Measurements from ENCODE around the gene UBA7. TPM values are rescaled to one million over a fixed set of nuclear protein-coding genes. Genes with fewer than 3 reads are reported as not detected.
A peak's percentile ranks its signal among the peaks of the same experiment; 100 is the strongest.

UBA7 gene
- total RNA-seq, 2 donors from 2014 or later = 11.3 to 12.2 TPM

DNA sequence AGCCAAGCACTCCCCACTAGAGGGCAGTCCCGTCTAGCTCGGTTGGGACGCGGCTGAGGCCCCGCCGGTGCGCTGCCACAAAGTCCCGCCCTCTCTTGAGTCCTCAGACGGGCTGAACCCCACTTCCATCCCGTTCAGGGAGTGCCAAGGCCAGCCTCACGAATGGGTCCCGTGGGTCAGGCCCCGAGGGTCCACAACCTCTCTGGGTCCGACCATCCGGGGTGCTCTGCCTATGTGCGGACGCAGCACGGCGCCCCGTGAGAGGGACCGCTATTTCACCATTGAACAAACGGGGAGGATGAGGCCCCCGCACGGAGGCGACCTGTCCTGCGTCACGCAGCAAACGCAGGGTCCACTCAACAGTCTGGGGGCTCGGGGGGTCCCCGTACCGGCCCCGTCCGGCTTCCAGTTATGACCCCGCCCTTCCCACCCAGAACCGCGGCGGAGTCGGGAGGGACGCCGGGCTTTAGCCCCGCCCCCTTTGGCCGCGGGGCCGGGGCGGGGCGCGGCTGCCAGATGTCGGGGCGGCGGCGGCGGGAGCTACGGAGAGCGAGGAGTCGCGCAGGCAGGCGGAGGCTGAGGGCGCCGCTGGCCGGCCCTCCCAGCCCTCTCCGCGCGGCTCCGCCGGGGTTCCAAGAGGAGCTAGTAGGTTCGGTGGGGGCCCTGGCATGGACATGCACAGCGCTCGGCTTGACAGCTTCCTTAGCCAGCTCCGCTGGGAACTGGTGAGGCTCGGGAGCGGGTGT, 10.9 kb downstream of the UBA7 start, which contains the start of gene INKA1:
TSS of gene INKA1 (plus strand) at position 543 of the 746 bp plus-strand sequence. CDS start at position 675, 132 bp downstream.
- Histone ChIP-seq H3K4me1 (peaks cover 0 to 52% of the 10 kb centered on the region in 2 donors), H3K27me3 (no peaks in the 10 kb centered on the region), H3K9me3 (no peaks in the 10 kb centered on the region), H3K36me3 (no peaks in the 10 kb centered on the region), H3K4me3 (peak within 1 kb of the TSS; percentile 82 to 87), H3K27ac (peak within 1 kb of the TSS; percentile 93 to 97)
- peak in 1 of 2 donors; percentile 93 for TF ChIP-seq CTCF (IDR thresholded peaks at IDR 0.05)
- peak; percentile 94 for DNase-seq (ENCODE audit: low spot score)

DNA sequence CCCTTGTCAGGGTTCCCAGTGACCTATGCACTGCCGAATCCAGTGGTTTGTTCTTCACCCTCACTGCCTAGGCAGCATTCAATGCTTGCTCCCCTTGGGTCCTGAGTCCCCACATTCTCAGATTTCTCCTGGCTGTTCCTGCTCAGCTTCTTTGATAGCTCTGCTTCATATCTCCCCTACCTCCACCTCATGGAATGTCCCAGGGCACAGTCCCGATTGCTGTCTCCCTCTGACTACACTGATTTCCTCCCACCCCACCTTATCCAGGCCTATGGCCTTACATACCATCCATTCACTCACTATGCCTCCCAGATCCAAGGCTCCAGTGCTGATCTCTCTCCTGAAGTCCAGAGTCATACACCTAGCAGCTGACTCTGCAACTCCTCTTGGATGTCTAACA, 12.6 kb downstream of the UBA7 start:
- no peaks in the 10 kb centered on the region for H3K27me3 ChIP-seq
- H3K36me3 ChIP-seq = no peaks in the 10 kb centered on the region
- no peak overlapping the region for H3K27ac ChIP-seq
- TF ChIP-seq CTCF (IDR thresholded peaks at IDR 0.05) = no peak
- H3K4me3 ChIP-seq = no peak overlapping the region
- no peaks in the 10 kb centered on the region for H3K9me3 ChIP-seq
- H3K4me1 ChIP-seq = peaks cover 0 to 34% of the 10 kb centered on the region in 2 donors
- DNase-seq (ENCODE audit: low spot score) = no peak

DNA sequence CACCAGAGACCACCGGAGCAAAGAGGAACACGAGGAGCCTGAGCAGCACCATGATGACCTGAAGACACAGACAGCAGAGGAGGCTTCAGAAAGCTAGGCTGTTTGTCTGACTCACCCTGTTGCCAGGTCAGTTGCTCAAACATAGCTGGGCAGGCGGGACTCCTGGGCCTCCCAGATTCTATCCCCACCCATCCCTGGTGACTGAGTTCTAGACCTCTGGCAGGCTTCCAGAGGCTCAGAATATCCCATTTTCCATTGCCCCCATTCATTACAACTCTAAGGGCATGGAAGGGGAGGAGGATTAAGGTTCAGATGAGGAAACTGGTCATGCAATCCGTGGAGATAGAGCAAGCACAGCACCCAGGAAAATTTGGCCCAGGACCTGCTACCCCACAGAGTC, 14.0 kb downstream of the UBA7 start, which contains the start of gene CDHR4:
TSS of gene CDHR4 (minus strand) at position 113 of the 400 bp plus-strand sequence. CDS start at position 52, 61 bp downstream.
- H3K9me3 ChIP-seq = no peaks in the 10 kb centered on the region
- TF ChIP-seq CTCF (IDR thresholded peaks at IDR 0.05) = no peak
- no peaks in the 10 kb centered on the region for H3K36me3 ChIP-seq
- no peaks in the 10 kb centered on the region for H3K27me3 ChIP-seq
- peaks cover 0 to 20% of the 10 kb centered on the region in 2 donors for H3K4me1 ChIP-seq
- H3K27ac ChIP-seq = no peak within 1 kb of the TSS
- peak; percentile 80 for DNase-seq (ENCODE audit: low spot score)
- H3K4me3 ChIP-seq = no peak within 1 kb of the TSS

GRCh38 chr3:49799105-49799504, 14.6 kb downstream of the UBA7 start:
- Histone ChIP-seq H3K36me3 (no peaks in the 10 kb centered on the region), H3K4me1 (peaks cover 0 to 14% of the 10 kb centered on the region in 2 donors), H3K9me3 (no peaks in the 10 kb centered on the region), H3K27me3 (no peaks in the 10 kb centered on the region), H3K27ac (no peak overlapping the region), H3K4me3 (no peak overlapping the region)
- TF ChIP-seq CTCF (IDR thresholded peaks at IDR 0.05) = no peak
- DNase-seq (ENCODE audit: low spot score) = no peak

DNA sequence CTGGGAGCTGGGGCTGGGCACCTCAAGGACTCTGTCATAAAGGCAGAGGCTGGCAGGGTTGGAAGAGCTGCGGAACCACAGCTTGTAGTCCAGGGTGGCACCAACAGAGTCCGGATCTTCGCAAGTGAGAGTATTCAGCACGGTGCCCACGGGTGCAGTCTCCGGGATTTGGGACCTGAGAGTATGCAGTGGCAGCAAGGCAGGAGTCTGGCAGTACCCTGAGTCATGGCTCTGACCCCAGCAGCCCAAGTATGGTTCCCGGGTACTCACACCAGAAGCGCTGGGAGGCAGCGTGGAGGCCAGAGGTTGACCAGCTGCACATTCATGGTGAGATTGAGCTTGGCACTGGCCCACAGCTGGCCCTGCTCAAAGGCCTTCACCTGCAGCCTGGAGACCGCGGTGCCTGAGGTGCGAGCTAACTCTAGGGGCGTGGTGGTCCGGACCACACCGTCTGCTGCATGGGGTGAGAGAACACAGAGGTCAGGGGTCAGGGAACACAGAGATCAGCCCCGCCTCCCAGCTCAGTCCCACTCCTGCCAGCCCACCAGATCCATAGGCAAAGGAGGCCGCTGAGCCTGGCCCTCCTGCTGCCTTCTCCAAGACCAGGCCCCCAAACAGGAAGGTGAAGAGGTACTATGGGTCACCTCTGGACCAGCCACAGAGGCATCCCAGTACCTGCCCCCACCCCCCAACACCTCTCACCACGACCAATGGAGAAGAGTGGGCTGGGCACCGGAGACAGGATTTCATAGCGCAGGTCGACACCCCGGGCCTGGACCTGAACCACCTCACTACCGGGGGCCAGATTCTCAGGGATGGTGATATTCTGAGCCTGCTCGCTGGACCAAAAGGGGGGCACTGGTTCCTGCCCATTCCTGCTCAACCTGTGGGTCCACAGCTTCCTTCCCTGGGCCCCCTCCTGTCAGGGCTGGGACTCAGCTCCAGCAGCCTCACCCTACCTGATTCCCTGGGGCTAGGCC, 18.5 kb downstream of the UBA7 start:
- no peaks in the 10 kb centered on the region for H3K36me3 ChIP-seq
- TF ChIP-seq CTCF (IDR thresholded peaks at IDR 0.05) = no peak
- no peak for DNase-seq (ENCODE audit: low spot score)
- peaks cover 0 to 6% of the 10 kb centered on the region in 2 donors for H3K4me1 ChIP-seq
- H3K27ac ChIP-seq = no peak overlapping the region
- no peaks in the 10 kb centered on the region for H3K9me3 ChIP-seq
- no peak overlapping the region for H3K4me3 ChIP-seq
- no peaks in the 10 kb centered on the region for H3K27me3 ChIP-seq
